Progenitor cell of endocrine pancreas (in vitro differentiated cells): ENCODE measurements around the gene PCGF1. TPM values are rescaled to one million over a fixed set of nuclear protein-coding genes. Genes with fewer than 3 reads are reported as not detected.

Experiments
- DNase-seq: peaks from one replicate; pipeline ENCODE4 v3.0.0; 2021; ENCODE audit warnings: low spot score; ENCODE audit not compliant: unreplicated experiment
- H3K27ac Mint-ChIP-seq: 2 replicates; pipeline ENCODE4 v1.8.0; 2021; ENCODE audit warnings: mild to moderate bottlenecking, moderate library complexity, mixed read lengths
- H3K27me3 Mint-ChIP-seq: 2 replicates; pipeline ENCODE4 v1.8.0; 2021; ENCODE audit warnings: mixed read lengths
- H3K36me3 Mint-ChIP-seq: 2 replicates; pipeline ENCODE4 v1.8.0; 2022; ENCODE audit warnings: mixed read lengths; ENCODE audit not compliant: insufficient read depth
- H3K4me1 Mint-ChIP-seq: 2 replicates; pipeline ENCODE4 v1.8.0; 2021; ENCODE audit warnings: low read depth, mixed read lengths
- H3K4me3 Mint-ChIP-seq: 2 replicates; pipeline ENCODE4 v1.8.0; 2021; ENCODE audit warnings: low read depth, mild to moderate bottlenecking, moderate library complexity, mixed read lengths
- H3K9me3 Mint-ChIP-seq: 2 replicates; pipeline ENCODE4 v1.8.0; 2021; ENCODE audit warnings: low read depth, mixed read lengths
- total RNA-seq: library from RNA; stranded (reverse); gene quantifications from 2 replicates; pipeline ENCODE4 v1.2.1, GENCODE V29; 2021
- TF ChIP-seq, protein P1 (sequence below): fragments of 200-600 bp; sonication (generic); IDR thresholded peaks from one replicate; pipeline ENCODE4 v1.5.0; 2021; ENCODE audit warnings: antibody characterized with exemption, mild to moderate bottlenecking; ENCODE audit not compliant: unreplicated experiment

PCGF1 gene
- total RNA-seq, 1 donor from 2014 or later: 24.4 TPM

DNA sequence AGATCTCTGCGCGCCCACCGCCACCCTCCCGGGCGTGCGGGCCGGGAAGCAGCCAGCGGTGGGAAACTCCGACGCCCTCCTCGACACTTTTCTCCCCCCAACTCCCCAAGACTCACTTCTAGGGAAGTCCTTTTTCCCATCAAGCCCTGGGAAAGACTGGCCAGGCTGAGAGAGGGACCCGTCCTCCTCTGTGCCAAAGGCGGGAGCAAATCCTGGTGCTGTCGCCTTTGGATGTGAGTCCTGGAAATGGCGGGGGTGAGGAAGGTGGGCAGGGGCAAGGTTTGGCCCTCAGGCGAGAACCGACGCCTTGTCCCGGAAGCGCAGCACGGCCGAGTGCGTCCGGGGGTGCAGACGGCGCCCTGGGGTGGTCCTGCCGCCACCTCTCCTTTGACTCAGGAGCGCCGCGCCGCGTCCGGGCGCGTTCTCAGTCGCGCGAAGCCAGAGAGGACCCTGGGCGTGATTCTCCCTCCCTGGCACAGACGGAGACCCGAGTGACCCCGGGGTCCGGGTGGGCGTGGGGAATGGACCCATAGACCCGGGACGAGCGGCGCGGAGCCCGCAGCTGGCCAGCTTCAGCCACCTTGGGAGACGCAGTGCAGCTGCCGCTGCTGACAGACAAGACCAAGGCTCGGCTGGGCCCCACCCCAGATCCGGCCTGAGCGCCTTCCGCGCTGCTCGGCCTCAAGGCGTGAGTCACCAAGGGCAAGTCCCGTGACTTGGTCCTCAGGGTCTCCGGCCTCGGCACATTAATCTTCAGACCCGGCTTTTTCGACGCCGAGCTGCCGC lies 4.6 kb downstream of the PCGF1 start:
- Mint-ChIP-seq H3K27ac (peak overlapping the region; percentile 94), H3K9me3 (no peaks in the 10 kb centered on the region), H3K4me3 (peak overlapping the region; percentile 77), H3K27me3 (peaks cover 20% of the 10 kb centered on the region), H3K36me3 (peaks cover 12% of the 10 kb centered on the region), H3K4me1 (peaks cover 42% of the 10 kb centered on the region)
- DNase-seq: no peak
- TF ChIP-seq, protein P1, sequence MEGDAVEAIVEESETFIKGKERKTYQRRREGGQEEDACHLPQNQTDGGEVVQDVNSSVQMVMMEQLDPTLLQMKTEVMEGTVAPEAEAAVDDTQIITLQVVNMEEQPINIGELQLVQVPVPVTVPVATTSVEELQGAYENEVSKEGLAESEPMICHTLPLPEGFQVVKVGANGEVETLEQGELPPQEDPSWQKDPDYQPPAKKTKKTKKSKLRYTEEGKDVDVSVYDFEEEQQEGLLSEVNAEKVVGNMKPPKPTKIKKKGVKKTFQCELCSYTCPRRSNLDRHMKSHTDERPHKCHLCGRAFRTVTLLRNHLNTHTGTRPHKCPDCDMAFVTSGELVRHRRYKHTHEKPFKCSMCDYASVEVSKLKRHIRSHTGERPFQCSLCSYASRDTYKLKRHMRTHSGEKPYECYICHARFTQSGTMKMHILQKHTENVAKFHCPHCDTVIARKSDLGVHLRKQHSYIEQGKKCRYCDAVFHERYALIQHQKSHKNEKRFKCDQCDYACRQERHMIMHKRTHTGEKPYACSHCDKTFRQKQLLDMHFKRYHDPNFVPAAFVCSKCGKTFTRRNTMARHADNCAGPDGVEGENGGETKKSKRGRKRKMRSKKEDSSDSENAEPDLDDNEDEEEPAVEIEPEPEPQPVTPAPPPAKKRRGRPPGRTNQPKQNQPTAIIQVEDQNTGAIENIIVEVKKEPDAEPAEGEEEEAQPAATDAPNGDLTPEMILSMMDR: peak; percentile 38

DNA sequence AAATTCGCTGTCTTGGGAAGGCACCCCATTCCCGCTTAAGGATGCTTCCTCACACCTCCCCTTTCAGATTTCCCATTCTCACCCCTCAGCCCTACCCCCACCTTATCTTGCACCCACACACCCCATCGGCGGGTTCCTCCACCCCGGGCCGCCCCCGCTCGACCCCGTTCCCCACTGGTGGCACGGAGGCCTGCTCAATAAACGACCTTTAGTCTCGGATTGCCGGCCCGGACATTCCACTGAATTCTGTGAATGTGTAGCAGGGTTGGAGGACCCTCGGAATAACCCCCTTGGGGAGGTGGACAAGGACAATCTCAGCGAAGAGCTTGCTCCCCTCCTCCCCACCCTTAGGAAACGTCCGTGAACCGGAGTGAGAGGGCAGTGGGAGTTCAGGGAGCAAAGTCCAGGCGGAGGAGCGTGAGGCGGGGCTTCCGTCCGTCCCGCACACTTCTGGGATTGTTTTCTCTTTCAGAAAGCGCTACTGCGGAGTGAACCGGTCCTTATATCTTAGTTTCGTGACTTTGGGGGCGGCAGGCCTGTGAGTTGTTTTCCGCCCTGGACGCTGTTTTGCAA lies 5.3 kb downstream of the PCGF1 start:
- H3K4me1 Mint-ChIP-seq: peaks cover 44% of the 10 kb centered on the region
- peaks cover 12% of the 10 kb centered on the region for H3K36me3 Mint-ChIP-seq
- H3K4me3 Mint-ChIP-seq: peak overlapping the region; percentile 77
- no peak for DNase-seq
- TF ChIP-seq, protein P1: no peak
- peak overlapping the region; percentile 94 for H3K27ac Mint-ChIP-seq
- no peaks in the 10 kb centered on the region for H3K9me3 Mint-ChIP-seq
- H3K27me3 Mint-ChIP-seq: peaks cover 23% of the 10 kb centered on the region

DNA sequence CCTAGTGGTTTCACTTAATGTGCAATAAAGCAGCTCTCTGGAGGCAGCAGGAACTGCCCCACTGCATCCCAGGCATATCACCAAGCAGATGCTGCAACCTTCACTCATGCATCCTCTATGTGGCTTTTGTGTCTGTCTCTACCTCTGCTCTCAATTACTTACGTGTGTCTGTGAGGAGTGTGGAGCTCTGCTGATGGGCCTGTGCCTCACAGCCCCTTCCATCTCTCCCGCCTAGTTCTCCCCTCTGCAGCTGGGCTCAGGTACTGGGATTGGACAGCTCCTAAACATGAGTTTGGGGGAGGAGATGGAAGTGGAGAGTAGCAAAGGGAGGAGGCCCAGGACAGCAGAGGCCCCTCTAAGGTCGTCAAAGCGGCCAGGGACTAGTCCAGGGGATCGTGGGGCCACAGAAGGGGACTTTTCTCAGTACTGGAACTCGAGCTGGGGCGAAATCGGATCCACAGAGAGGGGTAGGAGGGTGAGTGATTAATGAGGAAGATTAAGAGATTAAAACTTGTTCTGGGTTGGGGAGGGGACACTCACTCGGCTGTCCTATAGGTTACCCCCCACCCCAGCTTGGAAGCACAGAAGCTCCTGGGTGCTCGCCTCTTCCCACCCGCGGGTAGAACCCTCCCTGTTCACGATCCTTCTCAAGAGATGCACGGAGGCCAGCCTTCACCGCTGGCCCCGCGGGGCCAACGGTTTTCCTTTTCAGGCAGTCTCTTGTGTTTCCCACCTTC lies 6.0 kb downstream of the PCGF1 start:
- Mint-ChIP-seq H3K27ac (peak overlapping the region; percentile 94), H3K9me3 (no peaks in the 10 kb centered on the region), H3K27me3 (peaks cover 24% of the 10 kb centered on the region), H3K4me3 (peak overlapping the region; percentile 77), H3K36me3 (peaks cover 12% of the 10 kb centered on the region), H3K4me1 (peaks cover 38% of the 10 kb centered on the region)
- TF ChIP-seq, protein P1: no peak
- DNase-seq: no peak

DNA sequence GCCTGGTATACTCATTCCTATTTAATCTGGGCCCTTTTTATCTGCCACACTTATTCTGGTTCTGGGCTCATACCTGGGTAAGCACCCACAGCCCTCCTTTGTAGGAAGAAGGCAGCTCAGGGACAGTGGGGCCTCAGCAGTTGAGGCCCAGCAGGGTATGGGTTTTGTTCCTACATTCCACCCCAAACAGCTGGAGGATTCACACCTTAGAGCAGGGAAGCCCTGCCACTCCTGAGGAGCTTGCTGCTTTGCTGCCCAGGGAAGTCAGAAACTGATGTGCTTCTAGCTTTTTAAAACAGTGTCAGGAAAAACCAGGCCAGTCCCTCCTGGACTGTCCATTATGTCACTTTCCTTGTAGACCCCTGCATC lies 6.9 kb downstream of the PCGF1 start:
- Mint-ChIP-seq H3K27me3 (peaks cover 29% of the 10 kb centered on the region), H3K9me3 (no peaks in the 10 kb centered on the region), H3K36me3 (peaks cover 16% of the 10 kb centered on the region), H3K27ac (no peak overlapping the region), H3K4me1 (peaks cover 37% of the 10 kb centered on the region), H3K4me3 (peak overlapping the region; percentile 89)
- no peak for DNase-seq
- TF ChIP-seq, protein P1: no peak

DNA sequence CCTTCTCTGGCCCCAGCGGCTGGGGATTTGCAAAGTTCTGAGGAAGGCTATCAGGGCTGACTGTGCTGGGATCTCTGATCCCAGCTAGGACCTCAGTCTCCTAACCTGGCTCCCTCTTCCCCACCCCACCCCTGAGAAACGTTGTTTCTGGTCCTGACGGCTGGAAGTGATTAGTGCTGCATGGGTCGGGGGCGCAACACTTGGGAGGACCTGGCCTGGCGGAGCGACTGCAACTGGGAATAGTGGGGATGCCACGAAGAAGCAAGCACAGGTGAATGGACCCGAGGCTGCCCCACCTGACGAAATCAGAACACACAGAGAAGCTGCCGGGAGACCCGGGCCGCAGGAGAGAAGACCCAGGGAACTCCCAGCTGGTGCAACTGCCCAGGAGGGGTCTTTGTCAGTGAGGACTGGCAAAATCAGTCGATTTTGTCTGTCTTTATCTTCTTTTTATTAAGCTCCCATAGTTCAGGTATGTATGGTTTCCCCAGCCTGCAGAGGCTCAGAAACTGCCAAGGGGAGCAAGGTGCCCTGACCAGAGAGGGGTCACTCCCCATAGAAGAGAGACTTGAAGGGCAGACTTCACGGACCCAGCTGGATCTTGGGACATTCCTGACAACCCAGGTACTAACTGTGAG lies 7.4 kb downstream of the PCGF1 start:
- peaks cover 13% of the 10 kb centered on the region for H3K36me3 Mint-ChIP-seq
- peaks cover 29% of the 10 kb centered on the region for H3K27me3 Mint-ChIP-seq
- peak overlapping the region; percentile 89 for H3K4me3 Mint-ChIP-seq
- H3K4me1 Mint-ChIP-seq: peaks cover 36% of the 10 kb centered on the region
- H3K9me3 Mint-ChIP-seq: no peaks in the 10 kb centered on the region
- TF ChIP-seq, protein P1: no peak
- no peak for DNase-seq
- no peak overlapping the region for H3K27ac Mint-ChIP-seq
